ENCODE data around the gene LDB3.

The LDB3 gene

GRCh38 chr10:86753638-86754434 lies 85.5 kb downstream of the LDB3 start:
- no peaks in the 10 kb centered on the region for H3K79me2 ChIP-seq (ENCODE audit: control insufficient read depth, low read length)
- no peaks in the 10 kb centered on the region for H3K9me2 ChIP-seq (replicated peaks; ENCODE audit: control insufficient read depth, low read length)
- peaks cover 61% of the 10 kb centered on the region for H3K27me3 ChIP-seq (ENCODE audit: control insufficient read depth, low read length)
- 0 out of 2 replicates have a peak, but pooled peaks cover 3% of the 10 kb centered on the region for H4K20me1 ChIP-seq (ENCODE audit: control insufficient read depth, insufficient read depth, low read depth, low read length)
- no peaks in the 10 kb centered on the region for H3K4me1 ChIP-seq (ENCODE audit: control insufficient read depth, low read length)
- no peak overlapping the region for H3K4me2 ChIP-seq (ENCODE audit: low read length)
- H3K27ac ChIP-seq (ENCODE audit: low read depth, low read length), result no peak overlapping the region
- H3K36me3 ChIP-seq (ENCODE audit: control insufficient read depth, low read length), result no peaks in the 10 kb centered on the region
- no peaks in the 10 kb centered on the region for H3K9me3 ChIP-seq (ENCODE audit: control insufficient read depth, insufficient read depth, low read length)
- H3K4me3 ChIP-seq (ENCODE audit: low read length), result no peak overlapping the region
- H3F3A ChIP-seq (ENCODE audit: control insufficient read depth, insufficient read depth), result 0 out of 2 replicates have a peak, but pooled peaks cover 3% of the 10 kb centered on the region
- TF ChIP-seq CTCF (IDR thresholded peaks at IDR 0.05; ENCODE audit: low read depth, low read length, poor library complexity, severe bottlenecking) (no peak), EZH2phosphoT487 (IDR thresholded peaks at IDR 0.05; ENCODE audit: borderline replicate concordance, low read length) (no peak)

- Histone ChIP-seq H3K4me3 (ENCODE audit: low read length) (no peak overlapping the region), H4K20me1 (ENCODE audit: control insufficient read depth, insufficient read depth, low read depth, low read length) (0 out of 2 replicates have a peak, but pooled peaks cover 3% of the 10 kb centered on the region), H3K9me2 (replicated peaks; ENCODE audit: control insufficient read depth, low read length) (no peaks in the 10 kb centered on the region), H3F3A (ENCODE audit: control insufficient read depth, insufficient read depth) (0 out of 2 replicates have a peak, but pooled peaks cover 3% of the 10 kb centered on the region), H3K79me2 (ENCODE audit: control insufficient read depth, low read length) (no peaks in the 10 kb centered on the region), H3K4me2 (ENCODE audit: low read length) (no peak overlapping the region), H3K9me3 (ENCODE audit: control insufficient read depth, insufficient read depth, low read length) (no peaks in the 10 kb centered on the region), H3K27me3 (ENCODE audit: control insufficient read depth, low read length) (peaks cover 63% of the 10 kb centered on the region), H3K4me1 (ENCODE audit: control insufficient read depth, low read length) (no peaks in the 10 kb centered on the region), H3K27ac (ENCODE audit: low read depth, low read length) (no peak overlapping the region), H3K36me3 (ENCODE audit: control insufficient read depth, low read length) (no peaks in the 10 kb centered on the region)
- TF ChIP-seq CTCF (IDR thresholded peaks at IDR 0.05; ENCODE audit: low read depth, low read length, poor library complexity, severe bottlenecking) (no peak), EZH2phosphoT487 (IDR thresholded peaks at IDR 0.05; ENCODE audit: borderline replicate concordance, low read length) (no peak)
Observed at GRCh38 chr10:86755454-86755739, 87.1 kb downstream of the LDB3 start.

GRCh38 chr10:86755740-86756510 lies 87.6 kb downstream of the LDB3 start:
- H4K20me1 ChIP-seq (ENCODE audit: control insufficient read depth, insufficient read depth, low read depth, low read length), result 0 out of 2 replicates have a peak, but pooled peaks cover 3% of the 10 kb centered on the region
- H3K79me2 ChIP-seq (ENCODE audit: control insufficient read depth, low read length), result no peaks in the 10 kb centered on the region
- peak overlapping the region; percentile 30 for H3K4me3 ChIP-seq (ENCODE audit: low read length)
- TF ChIP-seq EZH2phosphoT487 (IDR thresholded peaks at IDR 0.05; ENCODE audit: borderline replicate concordance, low read length), result peak; percentile 86; the same call in 1 of the 2 replicates
- TF ChIP-seq CTCF (IDR thresholded peaks at IDR 0.05; ENCODE audit: low read depth, low read length, poor library complexity, severe bottlenecking), result no peak
- 0 out of 2 replicates have a peak, but pooled peaks cover 3% of the 10 kb centered on the region for H3F3A ChIP-seq (ENCODE audit: control insufficient read depth, insufficient read depth)
- H3K27me3 ChIP-seq (ENCODE audit: control insufficient read depth, low read length), result peaks cover 63% of the 10 kb centered on the region
- no peak overlapping the region for H3K27ac ChIP-seq (ENCODE audit: low read depth, low read length)
- no peaks in the 10 kb centered on the region for H3K36me3 ChIP-seq (ENCODE audit: control insufficient read depth, low read length)
- H3K9me3 ChIP-seq (ENCODE audit: control insufficient read depth, insufficient read depth, low read length), result no peaks in the 10 kb centered on the region
- H3K9me2 ChIP-seq (replicated peaks; ENCODE audit: control insufficient read depth, low read length), result no peaks in the 10 kb centered on the region
- H3K4me2 ChIP-seq (ENCODE audit: low read length), result peak overlapping the region; percentile 37
- H3K4me1 ChIP-seq (ENCODE audit: control insufficient read depth, low read length), result no peaks in the 10 kb centered on the region

All from DOHH2 (cell line).